T47D (cell line): ENCODE results near the gene SEPTIN12.
A peak's percentile ranks its signal among the peaks of the same experiment; 100 is the strongest.
"Not testable (repeated sequence)": the region's sequence is repeated elsewhere in the genome, so short reads cannot be mapped to it uniquely, and the experiment has no call there.

Experiments used
- DNase-seq, 2 experiments: peaks; one replicate each; pipeline versions ENCODE4 v3.0.0 to v3.0.0-alpha.2; 2011 to 2012; ENCODE audit warnings: low read depth in 1 of 2, low spot score in 1 of 2
- JUND ChIP-seq: IDR thresholded peaks from 2 replicates; pipeline ENCODE4 v1.6.1; 2012; ENCODE audit warnings: low read depth
- in situ Hi-C: cut with HindIII; loops from 2 replicates; pipeline ENCODE4 v1.10.0; 2016; ENCODE audit warnings: low sequenced_read_pairs, low pct_unique_long_range_greater_than_20kb

SEPTIN12 gene

GRCh38 chr16:4752351-4753100 lies 35.6 kb downstream of the SEPTIN12 start:
- no peak for DNase-seq
- in situ Hi-C loops: no loop called here
- no peak for TF ChIP-seq JUND

DNA sequence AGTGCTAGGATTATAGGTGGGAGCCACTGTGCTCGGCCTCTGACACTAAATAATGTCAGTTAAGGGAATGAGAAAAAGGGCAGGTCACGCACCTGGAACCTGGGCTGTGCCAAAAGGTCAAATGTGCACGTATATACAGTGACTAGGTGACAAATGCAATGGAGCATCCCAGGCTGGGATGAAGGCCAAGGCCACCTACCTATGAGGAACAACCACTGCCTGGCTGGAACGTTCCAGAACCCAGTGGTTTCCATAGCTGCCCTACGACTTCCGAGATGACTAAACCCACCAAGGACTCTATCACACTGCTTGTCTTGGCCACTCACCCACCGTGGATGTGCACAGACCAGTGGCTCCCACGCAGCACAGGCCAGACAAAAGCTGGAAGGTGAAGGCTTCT lies 37.2 kb downstream of the SEPTIN12 start:
- DNase-seq: no peak
- in situ Hi-C loops: no loop called here
- no peak for TF ChIP-seq JUND

- in situ Hi-C loops: no loop called here
Observed at GRCh38 chr16:4749700-4750257, 38.4 kb downstream of the SEPTIN12 start.

DNA sequence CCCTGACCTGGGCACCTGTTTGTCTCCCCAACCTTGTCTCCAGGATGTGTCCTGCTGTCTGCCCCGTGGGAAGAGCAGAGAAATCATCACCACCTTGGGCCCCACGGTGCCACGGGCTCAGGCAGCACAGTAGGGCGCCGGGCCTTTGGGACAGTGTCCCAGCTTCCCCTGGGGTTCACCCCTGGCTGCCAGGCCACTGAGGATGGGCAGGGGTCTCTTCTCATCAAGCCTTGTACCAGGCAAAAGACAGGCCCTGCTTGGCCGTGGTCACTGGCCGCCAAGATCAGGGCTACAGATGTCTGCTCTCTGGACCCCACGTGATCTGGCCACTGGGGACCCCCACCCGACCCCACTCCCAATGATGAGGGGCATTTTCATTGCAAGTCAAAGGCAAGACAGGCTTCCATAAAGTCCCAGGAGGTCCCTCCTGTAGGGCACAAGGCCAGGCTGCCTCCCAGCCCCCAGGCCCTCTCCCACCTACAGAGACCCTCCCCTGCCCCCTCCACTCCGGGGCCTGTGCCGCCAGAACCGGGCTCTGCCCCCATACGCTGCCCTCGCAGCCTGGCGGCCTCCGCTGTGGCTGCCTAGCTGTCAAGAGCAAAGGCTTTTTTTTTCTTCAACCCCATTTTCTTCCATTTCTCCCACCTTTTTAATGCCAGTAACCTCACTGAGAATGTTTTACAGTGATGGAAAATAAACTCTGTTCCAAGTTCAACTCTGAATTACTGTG lies 39.3 kb downstream of the SEPTIN12 start:
- in situ Hi-C loops: no loop called here
- no peak for DNase-seq

More at GRCh38 chr16:4749700-4750257, 38.4 kb downstream of the SEPTIN12 start:
- no peak for DNase-seq
- no peak for TF ChIP-seq JUND

DNA sequence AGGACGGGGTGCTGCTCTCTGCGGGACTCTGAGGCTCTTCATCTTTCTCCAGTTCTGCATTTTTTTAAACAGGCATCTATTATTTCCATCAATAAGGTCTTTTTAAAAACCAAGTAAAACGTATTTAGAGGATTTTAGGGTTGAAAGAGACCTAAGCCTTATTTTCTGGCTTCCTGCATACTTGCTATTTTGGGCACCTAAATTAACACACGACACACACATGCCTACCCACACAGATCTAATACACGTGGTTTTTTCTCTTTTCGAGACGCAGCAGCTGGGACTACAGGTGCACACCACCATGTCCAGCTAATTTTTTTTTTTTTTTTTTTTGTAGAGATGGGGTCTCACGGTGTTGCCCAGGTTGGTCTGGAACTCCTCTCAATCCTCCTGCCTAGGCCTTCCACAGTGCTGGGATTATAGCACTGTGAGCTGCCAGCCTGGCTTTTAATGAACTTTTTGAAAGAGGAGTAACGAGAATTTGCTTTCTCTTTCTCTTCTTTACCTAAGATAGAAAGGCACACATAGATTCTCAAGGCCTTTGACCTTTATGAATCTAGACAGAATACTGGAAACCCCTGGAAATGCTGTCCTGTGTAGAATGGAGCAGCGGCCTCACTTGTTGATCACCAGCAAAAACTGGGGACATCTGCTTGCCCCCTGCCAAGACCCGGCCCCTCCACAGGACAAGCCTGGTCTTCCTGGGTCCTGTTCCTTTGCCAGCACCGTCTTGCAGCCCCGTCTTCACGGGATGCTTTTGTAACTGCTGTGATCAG lies 40.1 kb downstream of the SEPTIN12 start:
- in situ Hi-C loops: no loop called here
- TF ChIP-seq JUND: no peak
- DNase-seq: no peak

More for the DNA sequence above, 39.3 kb downstream of the SEPTIN12 start:
- TF ChIP-seq JUND: no peak

DNA sequence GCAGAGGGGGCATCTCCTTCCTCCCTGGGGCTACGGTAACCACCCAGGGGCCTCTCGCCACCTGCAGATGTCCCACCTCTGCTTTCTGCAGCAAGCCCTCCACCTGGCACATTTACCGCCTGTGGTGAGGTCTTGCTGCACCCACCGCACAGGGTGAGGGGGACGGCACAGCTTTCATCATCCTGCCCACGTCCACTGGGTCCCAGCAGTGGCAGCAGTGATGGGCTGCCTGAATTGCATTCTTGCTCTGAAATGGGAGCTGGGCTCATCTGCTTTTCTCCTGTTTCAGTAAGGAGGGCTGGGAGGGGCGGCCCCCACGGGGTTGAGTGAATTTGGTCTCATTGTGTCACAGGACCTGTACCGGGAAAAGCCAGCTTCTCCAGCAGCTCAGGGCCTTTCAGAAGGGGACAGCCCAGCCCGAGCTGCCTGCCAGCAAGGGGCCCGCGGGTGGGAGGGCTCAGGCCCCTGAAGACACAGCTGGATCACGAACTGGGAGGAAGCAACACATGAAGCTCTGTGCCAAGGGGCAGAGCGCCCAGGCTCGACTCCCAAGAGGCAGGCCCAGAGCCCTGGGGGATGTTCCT lies 41.1 kb downstream of the SEPTIN12 start:
- in situ Hi-C loops: no loop called here
- DNase-seq: no peak
- TF ChIP-seq JUND: no peak

GRCh38 chr16:4746215-4746614 lies 41.9 kb downstream of the SEPTIN12 start:
- no peak for DNase-seq
- in situ Hi-C loops: no loop called here
- TF ChIP-seq JUND: no peak

DNA sequence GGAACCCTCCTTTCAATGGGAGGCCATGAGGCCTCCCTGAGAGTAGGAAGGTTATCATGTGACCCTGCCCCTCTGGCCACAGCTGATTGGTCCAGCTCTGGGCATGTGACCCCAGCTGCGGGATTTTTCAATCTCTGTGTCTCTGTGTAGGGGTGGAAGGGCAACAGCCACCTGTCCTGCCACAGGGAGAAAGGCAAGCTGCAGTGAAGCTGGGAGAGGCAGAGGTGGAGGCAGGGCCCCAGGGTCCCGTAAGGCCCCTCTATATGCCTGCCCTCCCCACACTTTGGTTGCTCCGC lies 42.9 kb downstream of the SEPTIN12 start:
- in situ Hi-C loops: no loop called here
- TF ChIP-seq JUND: no peak
- DNase-seq: no peak

DNA sequence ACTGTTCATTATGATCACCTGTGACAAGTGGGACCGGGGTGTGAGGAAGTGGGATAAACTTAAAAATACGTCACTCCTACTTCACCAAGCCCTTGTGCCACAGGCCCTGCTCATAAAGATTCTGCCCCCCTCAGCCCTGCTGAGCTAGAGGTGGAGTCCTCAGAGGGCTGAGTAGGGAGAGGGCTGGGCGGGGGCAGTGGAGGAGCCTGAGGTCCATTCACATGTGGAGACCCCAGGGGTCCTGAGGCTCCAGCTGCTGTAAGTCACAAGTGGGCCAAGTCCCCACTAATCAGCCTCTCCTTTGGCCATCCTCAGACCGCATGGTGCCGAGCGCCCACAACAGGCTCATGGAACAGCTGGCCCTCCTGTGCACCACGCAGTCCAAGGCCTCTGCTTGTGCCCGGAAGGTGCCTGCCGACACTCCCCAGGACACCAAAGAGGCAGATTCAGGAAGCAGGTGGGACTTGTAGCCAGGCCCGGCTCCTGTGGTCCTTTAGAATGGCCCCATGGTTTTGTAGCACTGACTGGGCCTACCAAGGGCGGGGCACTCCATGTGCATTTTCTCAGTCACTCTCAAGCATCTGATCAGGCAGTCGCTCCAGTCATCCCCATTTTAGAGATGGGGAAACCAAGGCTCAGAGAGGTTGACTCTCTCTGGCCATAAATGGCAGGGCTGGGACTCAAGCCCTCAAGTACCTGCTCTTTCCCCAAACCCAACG lies 43.4 kb downstream of the SEPTIN12 start:
- in situ Hi-C loops: no loop called here
- TF ChIP-seq JUND: no peak
- DNase-seq: no peak

GRCh38 chr16:4743226-4743878 lies 44.8 kb downstream of the SEPTIN12 start:
- no peak for DNase-seq
- no peak for TF ChIP-seq JUND
- in situ Hi-C loops: no loop called here

DNA sequence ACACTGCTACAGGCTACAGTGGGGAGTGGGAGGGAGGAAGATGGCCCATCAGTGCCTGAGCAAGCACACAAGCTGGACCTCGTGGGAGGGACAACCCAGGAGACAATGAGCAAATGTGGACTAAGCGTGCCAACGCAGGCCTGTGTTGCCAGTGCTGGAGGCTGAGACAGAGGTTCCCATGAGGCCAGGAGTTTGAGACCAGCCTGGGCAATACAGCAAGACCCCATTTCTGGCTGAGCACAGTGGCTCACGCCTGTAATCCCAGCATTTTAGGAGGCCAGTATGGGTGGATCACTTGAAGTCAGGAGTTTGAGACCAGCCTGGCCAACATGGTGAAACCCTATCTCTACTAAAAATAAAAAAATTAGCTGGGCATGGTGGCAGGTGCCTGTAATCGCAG lies 49.8 kb downstream of the SEPTIN12 start:
- DNase-seq, in situ Hi-C loops: not testable (repeated sequence)

- in situ Hi-C loops: no loop called here
- no peak for TF ChIP-seq JUND
- DNase-seq: peak in 1 of 2 experiments; percentile 15
Observed at GRCh38 chr16:4737545-4737944, 50.6 kb downstream of the SEPTIN12 start.
